ENCODE measurements around the gene HS3ST3B1. TPM values are rescaled to one million over a fixed set of nuclear protein-coding genes. Genes with fewer than 3 reads are reported as not detected.

The HS3ST3B1 gene
- total RNA-seq, 1 donor: 9.1 TPM

GRCh38 chr17:14320098-14320497 is 19.2 kb downstream of the HS3ST3B1 start:
- TF ChIP-seq, protein P1, sequence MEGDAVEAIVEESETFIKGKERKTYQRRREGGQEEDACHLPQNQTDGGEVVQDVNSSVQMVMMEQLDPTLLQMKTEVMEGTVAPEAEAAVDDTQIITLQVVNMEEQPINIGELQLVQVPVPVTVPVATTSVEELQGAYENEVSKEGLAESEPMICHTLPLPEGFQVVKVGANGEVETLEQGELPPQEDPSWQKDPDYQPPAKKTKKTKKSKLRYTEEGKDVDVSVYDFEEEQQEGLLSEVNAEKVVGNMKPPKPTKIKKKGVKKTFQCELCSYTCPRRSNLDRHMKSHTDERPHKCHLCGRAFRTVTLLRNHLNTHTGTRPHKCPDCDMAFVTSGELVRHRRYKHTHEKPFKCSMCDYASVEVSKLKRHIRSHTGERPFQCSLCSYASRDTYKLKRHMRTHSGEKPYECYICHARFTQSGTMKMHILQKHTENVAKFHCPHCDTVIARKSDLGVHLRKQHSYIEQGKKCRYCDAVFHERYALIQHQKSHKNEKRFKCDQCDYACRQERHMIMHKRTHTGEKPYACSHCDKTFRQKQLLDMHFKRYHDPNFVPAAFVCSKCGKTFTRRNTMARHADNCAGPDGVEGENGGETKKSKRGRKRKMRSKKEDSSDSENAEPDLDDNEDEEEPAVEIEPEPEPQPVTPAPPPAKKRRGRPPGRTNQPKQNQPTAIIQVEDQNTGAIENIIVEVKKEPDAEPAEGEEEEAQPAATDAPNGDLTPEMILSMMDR (IDR thresholded peaks at IDR 0.05; ENCODE audit: insufficient read depth, low read length): no peak
- no peak for DNase-seq (ENCODE audit: low read depth)
- H3K4me3 ChIP-seq (ENCODE audit: low read depth, low read length): no peak overlapping the region

GRCh38 chr17:14320734-14321475 is 20.0 kb downstream of the HS3ST3B1 start:
- no peak overlapping the region for H3K4me3 ChIP-seq (ENCODE audit: low read depth, low read length)
- TF ChIP-seq, protein P1 (IDR thresholded peaks at IDR 0.05; ENCODE audit: insufficient read depth, low read length): no peak
- no peak for DNase-seq (ENCODE audit: low read depth)

- H3K4me3 ChIP-seq (ENCODE audit: low read depth, low read length): no peak overlapping the region
- TF ChIP-seq, protein P1 (IDR thresholded peaks at IDR 0.05; ENCODE audit: insufficient read depth, low read length): no peak
- no peak for DNase-seq (ENCODE audit: low read depth)
Measured at GRCh38 chr17:14321476-14321949, 20.6 kb downstream of the HS3ST3B1 start.

GRCh38 chr17:14321980-14322776 is 21.3 kb downstream of the HS3ST3B1 start:
- no peak for DNase-seq (ENCODE audit: low read depth)
- H3K4me3 ChIP-seq (ENCODE audit: low read depth, low read length): no peak overlapping the region
- TF ChIP-seq, protein P1 (IDR thresholded peaks at IDR 0.05; ENCODE audit: insufficient read depth, low read length): no peak

DNA sequence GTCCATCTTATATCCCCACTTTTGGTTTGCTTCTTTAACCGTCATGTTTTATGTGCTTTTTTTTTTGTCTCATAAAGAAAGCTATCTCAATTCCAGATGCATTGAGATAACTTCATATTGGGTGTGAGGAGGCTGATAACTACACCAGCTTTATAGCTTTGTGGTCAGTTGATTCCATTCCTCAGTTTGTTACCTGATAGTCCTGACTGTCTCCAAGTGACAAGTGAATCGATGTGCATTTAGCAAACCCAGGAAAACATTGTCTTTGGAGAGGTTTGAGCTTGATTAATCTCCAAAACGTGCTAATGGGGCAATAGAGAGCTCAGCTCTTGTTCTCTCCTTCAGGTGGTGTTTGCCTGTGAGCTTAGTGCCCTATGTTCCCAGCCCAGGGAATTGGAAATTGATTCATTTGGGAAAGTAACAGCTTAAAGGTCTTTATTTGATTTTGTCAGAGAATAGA is 22.7 kb downstream of the HS3ST3B1 start:
- no peak overlapping the region for H3K4me3 ChIP-seq (ENCODE audit: low read depth, low read length)
- no peak for DNase-seq (ENCODE audit: low read depth)
- TF ChIP-seq, protein P1 (IDR thresholded peaks at IDR 0.05; ENCODE audit: insufficient read depth, low read length): no peak

DNA sequence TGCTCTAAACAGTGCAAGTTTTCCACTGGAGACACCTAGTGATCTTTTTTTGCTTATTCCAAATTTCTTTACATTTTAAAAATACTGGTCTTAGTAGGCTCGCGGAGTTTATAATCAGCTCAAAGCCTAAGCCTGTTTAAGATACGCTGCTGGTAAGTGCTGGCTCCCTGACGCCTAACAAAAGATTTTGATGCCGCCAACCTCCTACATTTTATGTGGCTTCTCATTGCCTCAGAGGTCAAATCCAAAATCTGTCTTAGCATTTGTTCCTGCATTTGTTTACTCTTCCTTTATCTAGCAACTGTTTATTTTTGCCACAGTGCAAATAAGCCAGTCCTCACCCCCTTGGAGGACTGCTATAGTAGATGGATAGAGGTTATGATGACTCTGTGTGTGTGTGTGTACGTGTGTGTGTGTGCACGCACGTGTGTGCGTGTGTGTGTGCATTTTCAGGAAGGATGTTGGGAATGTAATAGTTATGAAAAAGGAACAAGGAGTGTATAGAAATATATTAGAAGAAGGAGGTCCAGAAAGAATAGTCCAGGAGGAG is 24.8 kb downstream of the HS3ST3B1 start:
- H3K4me3 ChIP-seq (ENCODE audit: low read depth, low read length): no peak overlapping the region
- TF ChIP-seq, protein P1 (IDR thresholded peaks at IDR 0.05; ENCODE audit: insufficient read depth, low read length): no peak
- no peak for DNase-seq (ENCODE audit: low read depth)
